GM18870 (cell line): ENCODE results near the gene TLE1.
"Not testable (repeated sequence)": the region's sequence is repeated elsewhere in the genome, so short reads cannot be mapped to it uniquely, and the experiment has no call there.

Experiments used
- ATAC-seq: cut with Tn5 transposase; IDR thresholded peaks from one replicate; pipeline ENCODE4 v1.9.1; 2021; ENCODE audit warnings: moderate library complexity; ENCODE audit not compliant: unreplicated experiment

Gene TLE1

GRCh38 chr9:81623778-81624177 is 65.6 kb downstream of the TLE1 start:
- ATAC-seq, result no peak

GRCh38 chr9:81622471-81623255 is 66.7 kb downstream of the TLE1 start:
- no peak for ATAC-seq

GRCh38 chr9:81621785-81622259 is 67.5 kb downstream of the TLE1 start:
- ATAC-seq, result no peak

GRCh38 chr9:81621118-81621517 is 68.2 kb downstream of the TLE1 start:
- no peak for ATAC-seq

GRCh38 chr9:81620002-81620390 is 69.4 kb downstream of the TLE1 start:
- ATAC-seq, result no peak

- ATAC-seq, result no peak
These were observed 69.9 kb downstream of the TLE1 start for GRCh38 chr9:81619353-81620001.

- ATAC-seq, result no peak
These were observed 70.4 kb downstream of the TLE1 start for GRCh38 chr9:81618923-81619322.

- no peak for ATAC-seq
These were observed 73.2 kb downstream of the TLE1 start for GRCh38 chr9:81616141-81616540.

- ATAC-seq, result no peak
These were observed 75.0 kb downstream of the TLE1 start for GRCh38 chr9:81614335-81614734.

GRCh38 chr9:81613002-81613812 is 76.1 kb downstream of the TLE1 start:
- ATAC-seq, result no peak

- no peak for ATAC-seq
These were observed 77.7 kb downstream of the TLE1 start for GRCh38 chr9:81611664-81612063.

GRCh38 chr9:81610740-81611107 is 78.6 kb downstream of the TLE1 start:
- no peak for ATAC-seq

- no peak for ATAC-seq
These were observed 79.3 kb downstream of the TLE1 start for GRCh38 chr9:81609782-81610739.

GRCh38 chr9:81608289-81608657 is 81.1 kb downstream of the TLE1 start:
- ATAC-seq, result no peak

GRCh38 chr9:81607593-81608288 is 81.6 kb downstream of the TLE1 start:
- no peak for ATAC-seq

GRCh38 chr9:81606261-81606660 is 83.1 kb downstream of the TLE1 start:
- not testable (repeated sequence) for ATAC-seq

GRCh38 chr9:81605170-81605670 is 84.1 kb downstream of the TLE1 start:
- no peak for ATAC-seq

- no peak for ATAC-seq
These were observed 84.8 kb downstream of the TLE1 start for GRCh38 chr9:81604306-81605169.
